SK-N-SH treated with all-trans-retinoic acid at 6 μM for 48 hours (cell line): ENCODE measurements around the gene PRRC2C.

Experiments used
- SNAI2 ChIP-seq: fragments of 250-450 bp; sonication (Bioruptor Pico); IDR thresholded peaks from 2 replicates; pipeline ENCODE4 v1.5.0; 2020; ENCODE audit warnings: mild to moderate bottlenecking, moderate library complexity
- ZFP30 ChIP-seq: fragments of 450-650 bp; formaldehyde crosslinking; IDR thresholded peaks from 2 replicates; pipeline ENCODE4 v1.5.0; 2022; ENCODE audit warnings: mild to moderate bottlenecking, moderate library complexity
- TF ChIP-seq, protein P1 (sequence below): fragments of 250-450 bp; sonication (Bioruptor Pico); IDR thresholded peaks from 2 replicates; pipeline ENCODE4 v1.5.1; 2020; ENCODE audit warnings: low read depth, mild to moderate bottlenecking, moderate library complexity
- TF ChIP-seq, protein P2 (sequence below): fragments of 250-450 bp; sonication (Bioruptor Pico); IDR thresholded peaks from 2 replicates; pipeline ENCODE4 v1.8.0; 2020; ENCODE audit warnings: mild to moderate bottlenecking, moderate library complexity, borderline replicate concordance
- TF ChIP-seq, protein P3 (sequence below): fragments of 250-450 bp; sonication (Bioruptor Pico); IDR thresholded peaks from 2 replicates; pipeline ENCODE4 v1.5.1; 2021; ENCODE audit warnings: mild to moderate bottlenecking, moderate library complexity

DNA sequence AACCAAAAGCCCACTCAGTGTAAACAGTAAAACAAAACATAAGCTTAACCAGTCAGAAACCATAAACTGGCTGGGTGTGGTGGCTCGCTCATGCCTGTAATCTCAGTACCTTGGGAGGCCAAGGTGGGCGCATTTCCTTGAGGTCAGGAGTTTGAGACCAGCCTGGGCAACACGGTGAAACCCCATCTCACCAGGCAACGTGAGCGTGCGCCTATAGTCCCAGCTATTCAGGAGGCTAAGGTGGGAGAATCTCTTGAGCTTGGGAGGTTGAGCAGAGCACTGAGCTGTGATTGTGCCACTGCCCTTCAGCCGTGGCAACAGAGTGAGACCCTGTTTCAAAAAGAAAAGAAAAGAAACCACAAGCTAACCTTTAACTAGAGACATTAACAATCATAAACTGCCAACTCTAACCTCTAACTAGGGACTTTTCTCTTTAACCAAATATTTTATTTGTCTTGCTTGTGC is 13.1 kb upstream of the PRRC2C start:
- TF ChIP-seq, protein P1, sequence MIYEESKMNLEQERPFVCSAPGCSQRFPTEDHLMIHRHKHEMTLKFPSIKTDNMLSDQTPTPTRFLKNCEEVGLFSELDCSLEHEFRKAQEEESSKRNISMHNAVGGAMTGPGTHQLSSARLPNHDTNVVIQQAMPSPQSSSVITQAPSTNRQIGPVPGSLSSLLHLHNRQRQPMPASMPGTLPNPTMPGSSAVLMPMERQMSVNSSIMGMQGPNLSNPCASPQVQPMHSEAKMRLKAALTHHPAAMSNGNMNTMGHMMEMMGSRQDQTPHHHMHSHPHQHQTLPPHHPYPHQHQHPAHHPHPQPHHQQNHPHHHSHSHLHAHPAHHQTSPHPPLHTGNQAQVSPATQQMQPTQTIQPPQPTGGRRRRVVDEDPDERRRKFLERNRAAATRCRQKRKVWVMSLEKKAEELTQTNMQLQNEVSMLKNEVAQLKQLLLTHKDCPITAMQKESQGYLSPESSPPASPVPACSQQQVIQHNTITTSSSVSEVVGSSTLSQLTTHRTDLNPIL (CRISPR knock-in tag): no peak
- TF ChIP-seq, protein P2, sequence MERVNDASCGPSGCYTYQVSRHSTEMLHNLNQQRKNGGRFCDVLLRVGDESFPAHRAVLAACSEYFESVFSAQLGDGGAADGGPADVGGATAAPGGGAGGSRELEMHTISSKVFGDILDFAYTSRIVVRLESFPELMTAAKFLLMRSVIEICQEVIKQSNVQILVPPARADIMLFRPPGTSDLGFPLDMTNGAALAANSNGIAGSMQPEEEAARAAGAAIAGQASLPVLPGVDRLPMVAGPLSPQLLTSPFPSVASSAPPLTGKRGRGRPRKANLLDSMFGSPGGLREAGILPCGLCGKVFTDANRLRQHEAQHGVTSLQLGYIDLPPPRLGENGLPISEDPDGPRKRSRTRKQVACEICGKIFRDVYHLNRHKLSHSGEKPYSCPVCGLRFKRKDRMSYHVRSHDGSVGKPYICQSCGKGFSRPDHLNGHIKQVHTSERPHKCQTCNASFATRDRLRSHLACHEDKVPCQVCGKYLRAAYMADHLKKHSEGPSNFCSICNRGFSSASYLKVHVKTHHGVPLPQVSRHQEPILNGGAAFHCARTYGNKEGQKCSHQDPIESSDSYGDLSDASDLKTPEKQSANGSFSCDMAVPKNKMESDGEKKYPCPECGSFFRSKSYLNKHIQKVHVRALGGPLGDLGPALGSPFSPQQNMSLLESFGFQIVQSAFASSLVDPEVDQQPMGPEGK: no peak
- TF ChIP-seq, protein P3, sequence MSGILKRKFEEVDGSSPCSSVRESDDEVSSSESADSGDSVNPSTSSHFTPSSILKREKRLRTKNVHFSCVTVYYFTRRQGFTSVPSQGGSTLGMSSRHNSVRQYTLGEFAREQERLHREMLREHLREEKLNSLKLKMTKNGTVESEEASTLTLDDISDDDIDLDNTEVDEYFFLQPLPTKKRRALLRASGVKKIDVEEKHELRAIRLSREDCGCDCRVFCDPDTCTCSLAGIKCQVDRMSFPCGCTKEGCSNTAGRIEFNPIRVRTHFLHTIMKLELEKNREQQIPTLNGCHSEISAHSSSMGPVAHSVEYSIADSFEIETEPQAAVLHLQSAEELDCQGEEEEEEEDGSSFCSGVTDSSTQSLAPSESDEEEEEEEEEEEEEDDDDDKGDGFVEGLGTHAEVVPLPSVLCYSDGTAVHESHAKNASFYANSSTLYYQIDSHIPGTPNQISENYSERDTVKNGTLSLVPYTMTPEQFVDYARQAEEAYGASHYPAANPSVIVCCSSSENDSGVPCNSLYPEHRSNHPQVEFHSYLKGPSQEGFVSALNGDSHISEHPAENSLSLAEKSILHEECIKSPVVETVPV: no peak
- no peak for TF ChIP-seq SNAI2 (CRISPR knock-in tag)
- TF ChIP-seq ZFP30 (CRISPR knock-in tag): no peak
